Lower leg skin (tissue), 4 donors: Measurements from ENCODE around the gene VWC2L. TPM values are rescaled to one million over a fixed set of nuclear protein-coding genes. Genes with fewer than 3 reads are reported as not detected.

Source experiments
- DNase-seq, 2 donors: peaks; one replicate each; pipeline ENCODE4 v3.0.0-alpha.2; 2019; ENCODE audit warnings: low spot score in 2 of 2
- H3K4me3 ChIP-seq: fragments of 200-600 bp; sonication (generic); 2 replicates; pipeline ENCODE4 v1.5.1; 2017; ENCODE audit warnings: mild to moderate bottlenecking, low read depth; ENCODE audit not compliant: poor library complexity, severe bottlenecking
- CTCF ChIP-seq, 3 donors: fragments of 450-650 bp; IDR thresholded peaks; one replicate each; pipeline ENCODE4 v1.5.1; 2016; ENCODE audit warnings: antibody characterized with exemption in 3 of 3, mild to moderate bottlenecking in 3 of 3, moderate library complexity in 2 of 3
- POLR2A ChIP-seq, 2 donors: fragments of 450-650 bp; IDR thresholded peaks; one replicate each; pipeline ENCODE4 v1.6.1; 2016 to 2017; ENCODE audit warnings: antibody characterized with exemption in 2 of 2, mild to moderate bottlenecking in 1 of 2, moderate library complexity in 1 of 2
- WGBS, 2 donors: methylation state at CpG; one replicate each; pipeline ENCODE4 v1.1.5; 2018; 5-methylcytosine and 5-hydroxymethylcytosine counted together
- intact Hi-C: fragments of 100-400 bp; cut with DNase I; formaldehyde crosslinking; loops from one replicate; pipeline ENCODE4 v1.15.0; 2023; ENCODE audit warnings: low total_unique reads
- total RNA-seq, 4 donors: library from RNA; depleted of rRNA; stranded (reverse); fragments of >200 nt; gene quantifications; one replicate each; pipeline ENCODE4 v1.1.0, GENCODE V29; 2016

The VWC2L gene
- total RNA-seq, 4 donors from 2014 or later: not detected

DNA sequence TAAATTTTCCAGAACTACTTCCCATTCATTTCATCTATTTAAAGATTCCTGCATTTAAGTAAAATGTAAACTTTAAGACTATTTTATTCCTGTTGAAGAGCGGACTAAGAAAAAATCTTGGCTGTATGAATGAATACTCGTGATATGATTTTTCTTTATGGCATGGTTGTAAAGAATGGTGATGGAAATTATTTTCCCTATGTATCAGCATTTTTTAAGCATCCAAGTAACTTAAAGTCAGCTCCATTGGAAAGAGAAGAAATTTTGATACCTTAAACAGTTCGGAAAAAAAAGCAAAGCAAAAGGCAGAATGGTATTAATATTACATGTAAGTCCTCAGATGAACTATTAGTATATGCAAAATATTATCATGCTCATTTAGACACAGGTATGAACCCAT is 58.9 kb downstream of the VWC2L start:
- WGBS, 2 donors: 87 to 89% methylated on average over 3 of the region's 3 CpGs
- no peak overlapping the region for H3K4me3 ChIP-seq
- no peak for DNase-seq
- no peak for TF ChIP-seq CTCF (IDR thresholded peaks at IDR 0.05)
- no peak for TF ChIP-seq POLR2A (IDR thresholded peaks at IDR 0.05)
- intact Hi-C loops: no loop called here

GRCh38 chr2:214471382-214471781 is 60.5 kb downstream of the VWC2L start:
- WGBS, 2 donors: 76 to 91% methylated on average over 1 of the region's 1 CpG
- intact Hi-C loops: no loop called here
- no peak for DNase-seq
- no peak overlapping the region for H3K4me3 ChIP-seq
- TF ChIP-seq POLR2A (IDR thresholded peaks at IDR 0.05): no peak
- no peak for TF ChIP-seq CTCF (IDR thresholded peaks at IDR 0.05)

- no peak for DNase-seq
- H3K4me3 ChIP-seq: no peak overlapping the region
- intact Hi-C loops: no loop called here
- 93 to 95% methylated on average over 1 of the region's 1 CpG for WGBS, 2 donors
- no peak for TF ChIP-seq POLR2A (IDR thresholded peaks at IDR 0.05)
- no peak for TF ChIP-seq CTCF (IDR thresholded peaks at IDR 0.05)
Measured at GRCh38 chr2:214471990-214472389, 61.1 kb downstream of the VWC2L start.

GRCh38 chr2:214477305-214477704 is 66.5 kb downstream of the VWC2L start:
- TF ChIP-seq CTCF (IDR thresholded peaks at IDR 0.05) (no peak), POLR2A (IDR thresholded peaks at IDR 0.05) (no peak)
- no peak overlapping the region for H3K4me3 ChIP-seq
- DNase-seq: no peak
- intact Hi-C loops: no loop called here
- WGBS, 2 donors: 53 to 68% methylated on average over 2 of the region's 2 CpGs

DNA sequence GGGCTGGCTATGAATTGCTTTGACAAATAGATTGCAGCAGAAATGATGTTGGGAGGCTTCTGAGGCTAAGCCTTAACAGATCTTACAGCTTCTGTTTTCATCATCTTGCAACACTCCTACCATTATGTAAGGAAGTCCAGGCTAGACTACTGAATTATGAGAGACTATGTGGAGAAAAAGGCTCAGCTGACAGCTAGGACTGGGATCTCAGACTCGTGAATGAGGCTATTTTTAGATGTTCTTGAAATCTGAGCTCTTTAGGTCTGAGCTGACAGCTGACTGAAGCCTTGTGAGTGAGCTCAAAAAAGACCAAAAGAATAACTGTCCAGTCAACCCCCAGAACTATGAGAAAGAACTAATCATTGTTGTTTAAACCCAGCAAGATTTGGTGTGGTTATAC is 70.3 kb downstream of the VWC2L start:
- DNase-seq: no peak

More for the DNA sequence above, 70.3 kb downstream of the VWC2L start:
- TF ChIP-seq CTCF (IDR thresholded peaks at IDR 0.05) (no peak), POLR2A (IDR thresholded peaks at IDR 0.05) (no peak)
- intact Hi-C loops: no loop called here
- no peak overlapping the region for H3K4me3 ChIP-seq
- WGBS, 2 donors: 0 to 9% methylated on average over 1 of the region's 1 CpG
